ENCODE measurements around the gene PGK2.

- no peak for TF ChIP-seq ZNF8 (CRISPR knock-in tag; IDR thresholded peaks at IDR 0.05)
- no peak for TF ChIP-seq CREB5 (CRISPR knock-in tag; IDR thresholded peaks at IDR 0.05; ENCODE audit: low read depth)
- TF ChIP-seq CSDC2 (CRISPR knock-in tag; IDR thresholded peaks at IDR 0.05) = no peak
- no peak for TF ChIP-seq GLIS3 (CRISPR knock-in tag; IDR thresholded peaks at IDR 0.05)
- TF ChIP-seq RARB (CRISPR knock-in tag; IDR thresholded peaks at IDR 0.05) = no peak
- no peak for TF ChIP-seq PATZ1 (CRISPR knock-in tag; IDR thresholded peaks at IDR 0.05; ENCODE audit: borderline replicate concordance)
These were observed 47.7 kb downstream of the PGK2 start for GRCh38 chr6:49739423-49739822.
